GM18858 (cell line): Measurements from ENCODE around the gene FSTL4.
"Not testable (repeated sequence)": the region's sequence is repeated elsewhere in the genome, so short reads cannot be mapped to it uniquely, and the experiment has no call there.

Experiments used
- ATAC-seq: cut with Tn5 transposase; IDR thresholded peaks from one replicate; pipeline ENCODE4 v1.9.1; 2021; ENCODE audit not compliant: unreplicated experiment

Gene FSTL4

DNA sequence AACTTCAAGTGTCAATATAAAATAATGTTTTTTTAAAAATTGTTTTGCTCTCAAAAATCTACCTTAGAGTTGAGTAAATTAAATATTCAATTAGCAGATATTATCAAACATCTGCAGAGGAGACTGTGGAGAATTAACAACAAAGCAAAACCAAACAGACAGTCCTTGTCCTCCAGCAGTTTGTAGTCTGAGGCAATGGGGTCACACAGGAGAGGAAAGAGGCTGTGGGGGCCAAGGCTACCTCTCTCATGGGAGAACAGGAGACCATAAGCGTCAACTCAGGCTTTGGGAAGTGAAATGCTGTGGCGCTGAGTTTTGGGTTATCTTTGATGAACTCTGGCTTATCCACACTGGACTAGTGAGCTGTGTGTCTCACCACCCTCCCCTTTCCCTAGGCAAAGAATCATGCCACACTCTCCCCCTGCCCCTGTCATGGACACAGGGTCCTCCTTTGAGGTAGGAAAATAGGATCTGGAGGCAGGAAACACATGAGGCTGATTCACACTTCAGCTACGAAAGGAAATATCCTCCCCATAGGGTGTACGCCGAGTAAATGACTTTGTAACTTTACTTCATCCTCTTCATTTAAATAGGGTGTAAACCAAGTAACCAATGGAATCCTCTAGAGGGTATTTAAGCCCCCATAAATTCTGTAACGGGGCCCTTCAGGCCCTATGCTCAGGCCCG is 152.7 kb downstream of the FSTL4 start:
- no peak for ATAC-seq

DNA sequence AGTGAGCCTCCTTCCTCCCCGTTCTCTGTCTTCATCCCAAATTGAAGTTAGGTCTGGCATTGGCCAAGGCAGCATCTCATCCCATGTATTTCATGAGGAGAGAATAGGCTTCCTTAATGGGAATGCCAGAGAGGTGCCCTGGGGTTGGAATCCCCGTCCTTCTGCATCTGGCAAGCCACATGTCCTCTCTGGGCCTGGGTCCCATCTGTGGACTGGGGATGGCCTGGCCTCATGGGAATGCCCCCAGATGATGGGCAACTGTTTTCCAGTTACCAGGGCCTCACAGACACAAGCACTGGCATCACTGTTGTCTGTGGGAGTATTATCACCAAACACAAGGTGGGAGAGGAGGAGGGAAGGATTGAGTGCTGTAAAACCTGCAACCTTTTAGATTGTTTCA is 153.9 kb downstream of the FSTL4 start:
- no peak for ATAC-seq

DNA sequence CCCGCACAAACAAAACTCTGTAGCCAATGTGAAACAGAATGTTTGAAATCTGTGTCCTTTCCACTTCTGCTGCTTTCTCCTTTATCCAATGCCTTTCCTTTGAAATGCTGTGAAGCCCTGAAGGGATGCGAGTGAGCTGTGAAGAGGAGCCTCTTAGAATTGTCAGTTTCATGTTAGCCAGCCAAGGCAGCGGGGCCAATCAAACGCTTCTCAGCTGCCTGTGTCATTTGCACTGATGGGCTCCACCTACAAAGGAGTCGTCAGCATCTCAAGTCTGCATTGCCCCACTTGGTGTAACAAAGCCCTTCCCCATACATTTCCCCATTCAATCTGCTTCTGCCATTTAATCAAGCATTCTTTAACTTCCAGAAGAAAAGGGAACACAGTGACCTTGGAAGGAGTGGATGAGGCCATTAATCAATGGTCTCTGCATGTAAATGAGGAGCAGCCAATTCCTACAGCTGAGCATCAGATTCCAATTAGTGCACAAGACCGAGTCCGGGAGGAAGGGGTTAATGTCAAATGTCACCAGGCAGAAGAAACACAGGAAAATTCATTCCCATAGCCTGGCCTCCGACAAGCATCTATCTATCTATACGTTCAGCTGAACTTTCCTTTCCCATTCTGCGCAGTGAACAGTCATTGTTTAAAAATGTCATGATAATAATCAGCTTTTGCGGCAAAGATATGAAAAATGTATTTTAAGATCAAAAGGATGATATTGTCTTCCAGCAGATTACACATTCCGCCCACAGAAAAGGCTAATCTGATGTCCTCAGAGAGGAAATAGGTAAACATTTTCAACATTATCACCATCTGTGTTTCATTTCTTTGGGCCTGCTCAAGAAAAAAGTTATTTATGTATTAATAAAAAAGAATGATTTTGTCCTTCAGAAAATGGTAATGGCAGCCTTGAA is 154.6 kb downstream of the FSTL4 start:
- ATAC-seq, result no peak

DNA sequence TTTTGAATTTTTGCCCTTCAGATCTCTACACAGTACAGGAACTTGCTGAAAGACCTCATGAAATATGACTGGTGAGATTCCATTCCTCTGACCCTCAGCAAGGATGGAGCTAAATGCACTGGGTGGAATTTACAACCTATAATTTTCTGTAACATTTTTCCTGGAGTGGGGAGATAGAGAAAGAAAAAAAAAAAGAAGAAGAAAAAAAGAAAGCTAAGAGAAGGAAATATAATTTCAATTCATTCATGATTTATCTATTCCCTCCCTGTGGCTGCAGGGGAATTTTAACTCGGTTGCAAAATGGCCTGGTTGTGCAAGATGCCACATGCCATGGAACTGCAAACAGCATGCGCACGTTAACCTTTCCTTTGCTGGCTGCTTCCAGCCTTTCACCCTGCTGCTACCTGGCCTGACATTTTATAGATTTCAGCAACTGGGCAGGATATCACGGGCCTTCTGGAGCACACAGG is 155.4 kb downstream of the FSTL4 start:
- no peak for ATAC-seq

DNA sequence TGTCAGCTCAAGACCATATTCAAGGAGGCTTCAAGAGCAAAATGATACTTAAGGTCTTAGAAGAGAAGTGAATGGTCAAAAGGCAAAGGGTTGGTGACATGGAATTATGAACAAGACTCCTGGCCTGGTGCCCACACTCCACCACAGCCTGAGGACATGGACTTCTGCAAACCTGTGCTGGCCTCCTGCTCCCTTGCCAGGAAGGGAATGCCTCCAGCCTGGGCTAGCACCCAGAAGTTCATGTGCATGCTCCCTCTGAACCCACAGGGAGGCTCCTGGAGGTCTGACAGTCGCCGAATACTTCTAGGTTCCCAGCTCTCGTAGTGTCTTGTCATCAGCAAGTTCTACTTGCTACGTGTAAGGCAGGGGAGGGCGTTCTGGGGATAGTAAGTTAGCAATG is 156.7 kb downstream of the FSTL4 start:
- no peak for ATAC-seq

DNA sequence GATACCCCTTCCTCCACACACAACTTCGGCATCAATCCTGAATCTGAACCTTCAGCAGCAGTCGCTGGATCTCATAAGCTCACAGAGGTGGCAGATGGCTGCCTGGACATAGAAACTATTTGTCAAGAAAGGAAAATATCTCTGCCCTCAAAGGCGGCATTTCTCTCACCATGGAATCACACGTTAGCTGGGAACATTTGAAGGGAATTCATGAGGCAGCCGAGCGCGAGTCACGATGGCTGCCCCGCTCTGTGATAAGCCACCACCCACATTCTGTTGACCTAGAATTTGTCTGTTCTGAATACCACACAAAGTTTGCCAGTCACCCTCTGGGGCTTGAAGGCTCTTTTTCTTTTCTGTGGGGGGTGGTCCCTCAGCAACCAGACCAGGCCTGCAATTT is 157.9 kb downstream of the FSTL4 start:
- ATAC-seq, result no peak

DNA sequence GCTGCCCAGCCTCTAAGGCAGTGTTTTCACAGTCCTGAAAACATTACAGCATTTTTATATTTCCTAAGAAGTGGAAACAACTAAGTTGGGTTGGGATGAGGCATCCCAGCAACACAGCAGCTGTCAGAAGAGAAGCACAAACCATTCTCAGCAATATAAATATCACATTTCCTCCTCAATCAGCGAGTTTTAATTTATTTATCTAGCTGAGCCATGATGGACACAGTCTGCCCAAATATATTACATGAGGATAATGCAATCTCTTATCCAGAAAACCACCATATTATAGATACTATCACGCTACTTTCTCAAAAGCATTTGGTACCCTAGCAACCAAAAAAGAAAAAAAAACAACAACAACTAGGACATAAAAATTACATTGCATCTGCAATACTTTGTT is 158.5 kb downstream of the FSTL4 start:
- ATAC-seq, result no peak

DNA sequence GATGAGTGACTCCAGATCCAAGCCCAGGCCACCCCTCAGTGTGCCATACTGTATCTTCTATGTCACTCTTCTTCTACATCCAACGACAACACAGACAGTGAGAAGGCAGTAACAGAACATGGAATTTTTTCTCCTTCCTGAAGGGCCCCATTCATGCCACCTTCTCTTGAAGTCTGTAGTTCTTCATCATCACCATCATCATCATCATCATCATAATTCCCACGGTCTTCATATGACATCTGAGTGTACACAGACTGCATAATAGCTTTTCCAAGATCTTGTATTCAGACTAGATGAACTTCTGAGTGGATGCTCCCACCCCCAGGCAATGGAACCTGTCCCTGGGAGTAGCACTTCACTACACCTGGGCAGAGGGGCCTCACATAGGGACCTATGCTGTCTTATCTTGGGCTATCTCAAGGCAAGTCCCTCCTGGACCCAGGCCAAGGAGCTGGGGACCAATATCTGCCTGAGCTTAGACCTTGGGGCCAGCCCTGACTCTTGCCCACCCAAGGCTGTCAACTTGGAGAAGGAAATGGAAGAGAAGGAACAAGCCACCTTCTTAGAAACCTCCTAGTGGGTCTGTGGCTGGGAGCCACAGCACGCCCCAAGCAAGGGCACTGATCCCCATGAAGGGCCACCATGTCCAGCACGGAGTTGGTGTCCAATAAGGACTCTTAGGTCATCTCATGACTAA is 159.1 kb downstream of the FSTL4 start:
- no peak for ATAC-seq

DNA sequence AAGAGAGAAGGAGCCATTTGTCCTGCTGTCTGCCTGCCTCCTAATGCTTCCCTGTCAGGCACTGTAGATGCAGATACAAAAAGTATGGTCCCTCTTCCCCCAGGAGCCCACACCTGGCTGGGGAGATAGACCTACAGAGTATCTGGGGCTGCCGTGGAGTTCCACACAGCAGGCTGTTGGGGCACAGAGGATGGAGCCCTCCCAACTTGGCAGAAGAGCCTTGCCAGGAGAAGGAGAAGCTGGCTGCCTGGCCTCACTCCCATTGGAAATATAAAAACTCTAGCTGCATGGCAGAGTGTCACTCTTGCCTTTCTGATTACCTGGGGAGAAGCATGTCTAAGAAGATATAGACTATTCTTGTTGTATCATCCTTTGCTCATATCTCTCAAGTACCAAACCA is 160.4 kb downstream of the FSTL4 start:
- ATAC-seq, result no peak

DNA sequence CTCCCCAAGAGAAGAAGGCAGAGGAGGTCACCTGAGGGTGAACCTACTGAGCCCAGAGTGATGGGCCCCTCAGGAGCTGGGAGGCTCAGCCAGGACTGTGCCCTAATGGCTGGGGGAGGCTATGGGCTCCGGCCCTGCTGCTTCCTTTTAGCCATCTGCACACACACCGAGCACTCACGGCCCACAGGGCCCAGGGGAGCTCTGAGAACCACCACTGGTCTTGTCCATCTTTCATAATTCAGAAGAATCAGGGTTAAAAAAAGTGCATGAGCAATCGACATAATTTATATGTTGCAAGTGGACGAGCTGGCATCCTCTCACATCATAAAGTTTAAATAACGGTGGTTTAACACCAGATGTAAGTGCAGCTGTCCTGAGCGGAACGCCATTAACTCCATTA is 162.1 kb downstream of the FSTL4 start:
- no peak for ATAC-seq

DNA sequence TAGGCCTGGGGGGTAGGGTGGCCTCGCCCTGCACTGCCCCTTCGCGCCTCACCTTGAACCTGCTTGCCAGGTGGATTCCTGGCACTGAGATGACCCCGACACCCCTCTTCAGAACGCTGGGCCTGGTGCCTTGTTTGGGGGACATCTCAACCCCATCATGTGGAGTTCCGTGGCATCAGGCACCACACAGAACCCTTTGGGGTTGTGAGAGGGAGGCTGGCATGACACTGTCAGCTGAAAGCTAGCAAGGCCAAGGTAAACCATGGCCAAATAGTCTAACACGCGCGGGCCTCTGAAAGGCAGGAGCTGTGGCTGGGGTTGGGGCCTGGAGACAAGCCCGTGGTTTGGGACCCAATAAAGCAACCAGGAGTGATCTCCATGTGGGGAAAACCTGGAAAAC is 163.2 kb downstream of the FSTL4 start:
- ATAC-seq, result no peak

DNA sequence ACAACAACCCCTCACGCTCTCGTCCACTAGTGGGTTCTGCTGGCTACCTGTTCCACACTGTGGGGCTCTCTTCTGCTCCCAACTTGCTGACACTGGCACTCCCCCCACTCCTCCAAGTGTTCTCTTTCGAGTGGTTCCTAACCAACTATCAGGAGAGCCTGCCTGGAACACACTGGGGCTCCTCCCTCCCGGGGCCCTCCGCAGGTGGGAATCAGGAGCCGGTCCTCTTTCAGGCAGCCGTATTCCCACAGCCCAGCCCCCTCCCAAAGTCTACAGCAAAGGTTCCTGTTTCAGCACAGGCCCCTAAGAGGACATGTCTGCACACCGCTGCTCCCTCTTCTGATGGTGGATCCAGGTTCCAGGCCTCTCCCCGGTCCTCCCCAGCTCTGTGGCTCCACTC is 165.9 kb downstream of the FSTL4 start:
- no peak for ATAC-seq

DNA sequence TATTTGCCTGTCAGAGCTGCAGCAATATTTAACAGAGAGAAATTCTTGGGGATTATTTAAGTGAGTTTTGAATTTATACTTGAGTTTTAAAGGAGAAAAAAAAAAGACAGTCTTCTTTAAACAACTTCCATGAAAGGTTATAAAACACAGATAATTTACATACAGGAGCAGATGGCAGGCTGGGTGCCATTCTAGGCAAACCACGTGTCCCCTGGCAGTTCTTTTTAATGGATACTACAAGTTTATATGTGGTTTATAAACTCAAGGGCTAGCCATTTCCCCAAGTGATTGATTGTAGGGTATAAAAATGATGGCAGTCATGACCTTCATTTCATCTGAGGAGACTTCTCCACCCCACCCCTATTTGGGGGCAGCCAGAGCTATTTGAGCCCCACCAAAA is 166.6 kb downstream of the FSTL4 start:
- ATAC-seq, result no peak

DNA sequence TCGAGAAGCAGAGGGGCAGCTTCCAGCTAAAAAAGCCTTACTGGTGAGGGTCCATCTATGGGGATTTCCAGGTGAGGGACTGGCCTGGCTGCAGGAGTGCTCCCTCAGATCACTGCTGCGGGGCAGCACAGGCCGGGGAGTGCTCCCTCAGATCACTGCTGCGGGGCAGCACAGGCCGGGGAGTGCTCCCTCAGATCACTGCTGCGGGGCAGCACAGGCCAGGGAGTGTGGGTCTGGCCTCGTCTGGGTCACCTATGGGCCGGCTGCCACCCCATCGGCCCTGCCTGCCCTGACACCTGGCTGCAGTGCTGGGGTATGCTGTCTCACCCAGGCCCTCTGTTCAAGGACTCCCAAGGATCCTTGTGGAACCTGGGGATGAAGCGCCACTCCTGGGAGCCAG is 167.1 kb downstream of the FSTL4 start:
- not testable (repeated sequence) for ATAC-seq

DNA sequence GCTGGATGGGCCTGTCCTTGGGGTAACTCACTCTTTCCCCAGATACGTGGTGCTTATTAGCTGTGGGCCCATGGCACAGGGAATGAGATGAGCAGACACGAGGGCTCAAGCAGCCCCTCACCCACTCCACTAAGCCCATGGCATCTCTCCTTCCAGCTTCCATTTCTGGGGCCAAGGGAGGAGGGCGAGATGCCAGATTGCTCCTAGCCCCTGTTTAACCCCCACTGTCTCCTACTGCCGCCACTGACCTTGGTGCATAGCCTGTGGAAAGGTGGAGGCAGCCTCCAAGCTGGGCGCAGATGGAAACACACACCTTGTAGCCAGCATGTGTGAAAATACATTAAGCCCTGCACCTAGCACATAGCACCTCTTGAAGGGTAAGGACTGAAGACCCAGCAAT is 167.6 kb downstream of the FSTL4 start:
- no peak for ATAC-seq

DNA sequence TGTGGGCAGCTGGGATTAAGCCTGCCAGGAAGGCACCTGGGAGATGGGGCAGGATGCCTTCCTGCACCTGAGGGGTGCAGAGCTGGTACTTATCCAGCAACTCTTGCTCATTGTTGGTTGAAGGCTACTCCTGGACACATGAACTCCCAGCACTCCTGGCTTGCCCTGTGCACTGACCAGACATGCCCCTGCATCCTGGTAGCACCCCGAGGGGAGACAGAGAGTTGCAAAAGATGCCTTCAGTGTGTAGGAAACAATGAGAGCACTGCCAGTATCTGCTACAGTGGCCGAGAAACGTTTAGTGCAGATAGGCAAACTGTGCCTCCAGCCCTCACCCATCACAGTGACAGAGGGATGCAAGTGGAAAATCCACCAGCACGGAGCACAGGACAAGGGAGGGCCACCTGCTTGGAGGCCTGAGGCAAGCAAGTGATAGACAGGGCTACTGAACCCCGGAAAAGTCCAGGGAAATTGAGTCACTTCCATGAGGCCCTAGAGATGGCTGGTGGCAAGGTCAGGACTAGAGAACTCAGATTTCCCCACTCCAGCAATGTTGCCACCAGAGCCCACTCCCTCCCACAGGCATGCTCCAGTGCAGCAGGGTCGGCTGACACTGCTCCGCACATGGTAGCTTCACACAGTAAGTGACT is 171.1 kb downstream of the FSTL4 start:
- no peak for ATAC-seq

DNA sequence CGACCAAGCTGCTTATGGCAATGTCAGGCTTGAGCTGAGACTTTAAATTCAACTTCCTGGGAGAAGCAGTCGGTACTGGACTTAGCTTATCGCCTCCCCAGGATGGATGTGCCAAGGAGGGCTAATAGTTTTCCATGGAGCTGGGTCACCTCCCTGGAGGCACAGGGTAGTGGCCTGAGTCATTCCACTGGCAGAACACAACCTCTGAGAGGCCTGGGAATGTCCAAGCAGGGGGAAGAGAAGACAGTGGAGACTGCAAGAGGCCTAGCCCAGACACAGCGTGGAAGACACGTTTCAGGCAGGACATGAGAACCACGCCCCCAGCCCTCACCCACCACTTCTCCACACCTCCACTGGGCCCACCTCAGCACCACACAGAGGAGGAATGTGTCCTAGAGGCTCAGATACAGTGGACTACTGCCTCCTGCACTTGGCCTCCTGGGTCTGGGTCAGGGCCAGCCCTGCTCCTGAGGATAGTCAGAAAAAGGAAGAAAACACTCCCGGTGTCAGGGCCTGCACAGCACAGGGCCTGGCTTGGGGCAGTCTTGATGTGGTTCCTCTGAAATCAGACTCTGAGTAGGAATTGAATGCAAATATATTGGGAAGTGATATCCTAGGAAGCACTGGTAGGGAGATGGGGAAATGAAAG is 171.8 kb downstream of the FSTL4 start:
- no peak for ATAC-seq

DNA sequence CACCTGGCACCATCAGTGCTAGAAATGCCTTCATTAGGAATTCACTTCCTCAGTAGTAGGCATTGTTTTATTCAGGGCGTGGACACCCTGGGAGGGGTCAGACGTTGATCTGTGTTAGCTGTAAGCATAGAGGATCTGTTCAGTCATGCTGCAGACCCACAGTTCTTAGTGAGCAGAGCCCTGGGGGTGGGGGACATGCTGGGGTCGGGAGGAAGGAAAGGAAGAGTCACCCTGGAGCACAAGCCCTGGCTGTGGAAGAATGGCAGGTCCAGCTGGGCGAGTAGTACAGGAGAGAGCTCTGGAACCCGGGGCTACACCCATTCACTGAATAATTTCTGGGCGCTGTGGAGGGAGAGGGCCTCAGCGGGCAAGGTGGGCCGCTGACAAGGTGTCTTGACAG is 172.5 kb downstream of the FSTL4 start:
- ATAC-seq, result no peak

DNA sequence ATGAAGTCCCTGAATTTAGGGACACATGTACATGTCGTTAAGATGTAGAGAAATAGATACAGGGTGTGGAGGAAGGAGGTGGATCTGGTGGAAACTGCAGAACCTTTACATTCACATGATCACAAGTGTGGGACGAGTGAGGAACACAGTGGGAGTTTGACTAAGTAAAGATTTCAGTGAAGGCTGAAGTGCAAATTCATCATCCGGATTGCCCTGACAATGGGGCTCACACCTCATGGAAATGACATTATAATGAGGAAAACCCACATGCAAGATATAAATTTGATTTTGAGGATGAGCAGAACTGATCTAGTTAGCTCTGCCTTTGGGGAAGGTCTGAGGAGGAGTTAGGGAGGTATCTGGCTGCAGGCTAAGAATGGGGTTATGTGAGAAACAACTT is 173.9 kb downstream of the FSTL4 start:
- ATAC-seq, result no peak

DNA sequence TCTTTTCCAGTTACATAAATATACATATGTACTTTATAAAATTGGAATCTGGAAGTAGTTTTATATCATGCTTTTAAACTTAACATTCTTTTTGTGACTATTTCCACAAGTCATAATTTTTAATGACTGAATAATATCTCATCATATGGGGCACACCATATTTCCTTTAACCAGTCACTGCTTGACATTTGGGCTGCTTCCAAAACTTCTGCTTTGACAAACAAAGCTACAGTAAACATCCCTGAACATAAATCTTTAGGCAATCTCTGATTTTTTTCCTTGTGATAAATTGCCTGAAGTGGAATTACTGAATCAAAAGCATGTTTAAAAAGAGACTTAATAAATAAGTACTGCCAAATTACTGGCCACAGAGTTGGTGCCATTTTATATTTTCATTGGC is 178.0 kb downstream of the FSTL4 start:
- no peak for ATAC-seq

DNA sequence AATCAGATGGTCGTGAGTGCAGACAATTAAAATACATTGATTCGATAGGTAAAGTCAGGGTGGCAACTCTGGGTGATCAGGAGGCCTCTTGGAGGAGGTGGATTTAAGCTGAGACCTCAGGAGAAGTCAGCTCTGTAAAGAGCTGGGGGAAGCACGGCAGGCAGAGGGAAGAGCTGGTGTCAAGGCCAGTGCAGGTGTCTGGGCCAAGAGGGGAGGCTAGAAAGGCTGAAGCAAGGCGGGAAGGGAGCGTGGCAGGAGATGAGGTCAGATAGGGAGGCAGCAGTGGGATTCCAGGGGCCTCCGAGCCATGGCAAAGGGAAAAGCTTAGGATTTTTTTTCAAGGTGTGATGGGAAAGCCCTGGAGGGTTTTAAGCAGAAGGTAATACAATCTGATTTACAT is 178.7 kb downstream of the FSTL4 start:
- no peak for ATAC-seq
